Mucosa of descending colon (tissue), 3 donors: ENCODE results near the gene ITPKB. TPM values are rescaled to one million over a fixed set of nuclear protein-coding genes. Genes with fewer than 3 reads are reported as not detected.

Experiments used
- ATAC-seq: fragments of 200-7000 bp; cut with Tn5 transposase; one replicate; pipeline ENCODE4 v1.9.1; 2020; ENCODE audit warnings: mild to moderate bottlenecking, moderate library complexity
- DNase-seq, 3 donors: peaks; one replicate each; pipeline ENCODE4 v3.0.0-alpha.2; 2020
- H3K36me3 ChIP-seq: fragments of 200-600 bp; one replicate; pipeline ENCODE4 v1.8.0; 2021; ENCODE audit warnings: low read depth, mild to moderate bottlenecking
- H3K4me1 ChIP-seq: fragments of 200-600 bp; one replicate; pipeline ENCODE4 v1.8.0; 2021; ENCODE audit warnings: low read depth, mild to moderate bottlenecking
- H3K4me3 ChIP-seq: fragments of 200-600 bp; one replicate; pipeline ENCODE4 v1.8.0; 2021; ENCODE audit warnings: mild to moderate bottlenecking
- H3K9me3 ChIP-seq: fragments of 200-600 bp; one replicate; pipeline ENCODE4 v1.8.0; 2021; ENCODE audit warnings: mild to moderate bottlenecking
- CTCF ChIP-seq: fragments of 200-600 bp; IDR thresholded peaks from one replicate; pipeline ENCODE4 v1.8.0; 2022; ENCODE audit warnings: antibody characterized with exemption, mild to moderate bottlenecking
- intact Hi-C, 2 donors: fragments of 100-400 bp; cut with DNase I in 1 of 2; cut with micrococcal nuclease in 1 of 2; formaldehyde crosslinking; loops; one replicate each; pipeline versions ENCODE4 v1.11.0 to v1.11.1; 2022; cut with DNase I, micrococcal nuclease
- total RNA-seq, 3 donors: library from RNA; stranded (reverse); fragmentation: NEBNext Ultra II Directional in 2 of 3; extraction: Animal tissue kit (Norgen Biotek cat#: 25700) in 2 of 3; gene quantifications; one replicate each; pipeline versions ENCODE4 v1.2.1 to v1.2.4, GENCODE V29; 2021 to 2023
- donor health status: DM: no; HTN: no; CAD: no; lungs with moderate emphysema.
- donor health status: DM: no; HTN: no; CAD: no.
- donor health status: DM: no; HTN: yes; CAD: no.

ITPKB gene
- total RNA-seq, 3 donors from 2014 or later = 9.5 to 90.3 (median 11.7) TPM

DNA sequence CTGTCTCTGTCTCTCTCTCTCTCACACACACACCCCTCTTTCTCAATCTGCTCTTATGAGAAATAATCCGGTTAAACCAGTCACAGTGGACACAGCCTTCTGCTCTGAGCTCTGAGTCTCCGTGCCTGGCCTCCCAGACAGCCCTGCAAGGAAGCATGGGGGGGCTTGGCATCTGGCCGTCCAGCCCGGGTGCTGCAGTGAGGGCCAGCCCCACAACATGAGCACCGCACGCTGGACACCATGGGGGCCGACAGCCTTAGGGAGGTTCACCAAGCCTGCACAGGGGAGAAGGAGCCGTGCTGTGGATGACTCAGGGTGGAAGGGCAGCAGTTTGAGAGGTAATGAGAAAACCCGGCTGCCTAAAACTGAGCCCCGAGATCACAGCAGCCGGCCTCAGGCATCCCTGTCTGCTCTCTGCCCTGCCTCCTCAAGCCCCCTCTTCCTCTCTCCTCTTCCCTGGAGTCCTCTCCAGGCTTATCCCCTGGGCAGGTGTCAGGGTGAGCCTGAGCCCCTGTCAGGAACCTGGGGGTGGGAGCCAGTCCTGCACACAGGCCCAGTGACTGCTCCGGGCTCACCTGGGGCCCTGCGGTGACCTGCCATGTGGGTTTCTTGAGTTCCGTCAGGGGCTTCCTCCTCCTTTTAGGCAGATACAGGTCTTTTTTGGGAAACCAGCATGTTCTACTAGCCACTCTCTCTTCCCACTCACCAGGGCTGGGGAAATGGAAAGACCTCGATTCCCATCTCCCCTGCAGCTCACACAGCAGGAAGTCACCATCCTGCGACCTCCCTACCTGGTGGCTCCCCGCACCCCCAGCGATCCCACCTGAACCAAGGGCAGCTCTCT, 92.8 kb downstream of the ITPKB start:
- peaks cover 5% of the 10 kb centered on the region for H3K4me1 ChIP-seq
- no peaks in the 10 kb centered on the region for H3K36me3 ChIP-seq
- ATAC-seq (no peak), DNase-seq (peak in 2 of 3 donors; percentile 24 to 45)
- intact Hi-C loops = no loop called here
- no peak overlapping the region for H3K4me3 ChIP-seq
- no peak for TF ChIP-seq CTCF
- H3K9me3 ChIP-seq = no peaks in the 10 kb centered on the region

- Histone ChIP-seq H3K36me3 (no peaks in the 10 kb centered on the region), H3K4me1 (peaks cover 5% of the 10 kb centered on the region)
- intact Hi-C loops = no loop called here
Observed at GRCh38 chr1:226645279-226645976, 93.7 kb downstream of the ITPKB start.

GRCh38 chr1:226644541-226645176, 94.4 kb downstream of the ITPKB start:
- DNase-seq (peak in 2 of 3 donors; percentile 20 to 46), ATAC-seq (no peak)
- intact Hi-C loops = no loop called here
- TF ChIP-seq CTCF = no peak
- H3K4me3 ChIP-seq = no peak overlapping the region
- H3K4me1 ChIP-seq = peaks cover 5% of the 10 kb centered on the region
- H3K36me3 ChIP-seq = no peaks in the 10 kb centered on the region
- no peaks in the 10 kb centered on the region for H3K9me3 ChIP-seq

More at GRCh38 chr1:226645279-226645976, 93.7 kb downstream of the ITPKB start:
- Histone ChIP-seq H3K9me3 (no peaks in the 10 kb centered on the region), H3K4me3 (no peak overlapping the region)
- DNase-seq (peak in 2 of 3 donors; percentile 22 to 53), ATAC-seq (no peak)
- no peak for TF ChIP-seq CTCF

DNA sequence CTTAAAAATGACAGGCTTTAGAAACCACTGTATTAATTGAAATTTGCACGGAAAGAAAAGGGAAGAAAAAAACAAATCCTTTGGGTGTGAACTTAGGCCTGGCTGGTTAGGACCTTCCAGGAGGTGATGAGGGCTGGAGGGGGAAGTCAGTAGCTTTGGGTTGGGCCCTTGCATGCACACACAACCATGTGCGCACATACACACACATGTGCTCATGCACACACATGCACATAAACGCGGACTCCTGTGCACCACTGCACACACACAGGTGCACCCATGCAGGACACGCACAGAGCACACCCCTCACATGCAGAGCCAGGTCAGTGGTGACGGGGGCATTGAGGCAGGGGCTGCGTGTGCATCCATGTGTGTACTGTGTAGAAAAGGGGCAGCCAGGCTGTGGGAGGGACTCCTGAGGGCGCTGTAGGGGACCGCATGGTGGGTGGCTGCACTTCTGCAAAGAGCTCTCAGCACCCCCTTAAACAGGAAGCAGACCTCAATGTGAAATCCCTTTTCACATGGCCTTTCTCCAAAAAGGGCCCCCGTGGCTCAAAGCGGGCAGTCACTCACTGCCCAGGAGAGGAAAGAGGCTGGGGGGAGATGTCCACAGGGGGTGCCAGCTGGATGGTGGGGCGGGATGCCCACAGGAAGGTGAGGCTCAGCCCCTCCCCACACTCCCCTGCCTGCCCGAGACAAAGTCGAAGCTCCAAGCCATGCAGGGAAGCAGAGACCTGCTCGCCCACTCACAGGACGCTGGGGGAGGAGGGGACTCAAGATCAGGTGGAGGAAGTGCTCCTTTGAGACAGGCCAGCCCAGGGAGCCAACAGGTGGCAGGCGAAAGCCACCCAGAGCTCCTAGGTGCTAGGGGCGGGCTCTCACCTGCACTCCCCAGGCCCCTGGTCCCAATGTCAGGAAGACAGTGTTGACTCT, 95.2 kb downstream of the ITPKB start:
- ATAC-seq (peak; percentile 53), DNase-seq (peak in 2 of 3 donors; percentile 41 to 70)
- Histone ChIP-seq H3K36me3 (no peaks in the 10 kb centered on the region), H3K9me3 (no peaks in the 10 kb centered on the region), H3K4me1 (peaks cover 5% of the 10 kb centered on the region), H3K4me3 (no peak overlapping the region)
- intact Hi-C loops = no loop called here
- no peak for TF ChIP-seq CTCF

DNA sequence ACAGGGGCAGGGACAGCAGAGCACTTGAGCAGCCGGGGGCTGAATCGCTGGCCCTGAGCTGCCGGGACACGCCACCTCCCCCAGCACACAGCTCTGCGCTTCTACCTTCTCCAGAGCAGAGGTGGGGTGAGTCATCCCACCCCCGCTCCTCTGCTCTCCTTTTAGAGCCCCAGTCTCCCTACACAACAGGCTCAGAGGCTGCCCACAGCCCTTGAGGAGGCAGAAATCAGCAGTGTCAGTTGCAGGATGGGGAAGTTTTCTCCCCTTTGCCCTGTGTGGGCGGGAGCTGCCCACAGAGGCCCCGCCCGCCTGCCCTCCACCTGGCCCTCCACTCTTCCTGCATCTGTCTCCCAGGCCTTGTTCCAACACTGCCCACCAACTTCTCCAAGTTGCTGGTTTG, 95.9 kb downstream of the ITPKB start:
- TF ChIP-seq CTCF = no peak
- Histone ChIP-seq H3K36me3 (no peaks in the 10 kb centered on the region), H3K9me3 (no peaks in the 10 kb centered on the region), H3K4me1 (peaks cover 5% of the 10 kb centered on the region), H3K4me3 (no peak overlapping the region)
- peak; percentile 74 for ATAC-seq
- peak in 2 of 3 donors; percentile 48 to 60 for DNase-seq
- intact Hi-C loops = no loop called here
